Sigmoid colon (tissue), 7 donors: Measurements from ENCODE around the gene HACL1. TPM values are rescaled to one million over a fixed set of nuclear protein-coding genes. Genes with fewer than 3 reads are reported as not detected.

Experiments used
- DNase-seq: peaks from one replicate; pipeline ENCODE4 v3.0.0-alpha.2; 2019
- H3K27ac ChIP-seq, 4 donors: fragments of 200-600 bp; sonication (generic); one replicate each; pipeline ENCODE4 v1.5.1; 2016 to 2019; ENCODE audit warnings: mild to moderate bottlenecking in 1 of 4
- H3K27me3 ChIP-seq, 3 donors: fragments of 200-600 bp; sonication (generic); one replicate each; pipeline ENCODE4 v1.5.1; 2019; ENCODE audit warnings: mild to moderate bottlenecking in 1 of 3
- H3K36me3 ChIP-seq, 4 donors: fragments of 200-600 bp; sonication (generic); one replicate each; pipeline ENCODE4 v1.5.1; 2016 to 2019
- H3K4me1 ChIP-seq, 4 donors: fragments of 200-600 bp; sonication (generic); one replicate each; pipeline ENCODE4 v1.5.1; 2017 to 2019
- H3K4me3 ChIP-seq, 4 donors: fragments of 200-600 bp; sonication (generic); one replicate each; pipeline ENCODE4 v1.5.1; 2017 to 2019; ENCODE audit warnings: mild to moderate bottlenecking in 2 of 4, moderate library complexity in 1 of 4
- H3K9me3 ChIP-seq, 4 donors: fragments of 200-600 bp in 3 of 4; sonication (generic) in 3 of 4; one replicate each; pipeline versions ENCODE4 v1.5.1 to v1.6.1; 2013 to 2019
- CTCF ChIP-seq, 4 experiments: fragments of 450-650 bp in 3 of 4; fragments of 200-600 bp in 1 of 4; IDR thresholded peaks; one replicate each; pipeline ENCODE4 v1.5.1; 2016 to 2019; ENCODE audit warnings: antibody characterized with exemption in 4 of 4, mild to moderate bottlenecking in 3 of 4, moderate library complexity in 2 of 4
- EP300 ChIP-seq, 4 donors: sonication (generic); formaldehyde crosslinking; IDR thresholded peaks; one replicate each; pipeline ENCODE4 v1.6.1; 2017; ENCODE audit warnings: antibody characterized with exemption in 4 of 4
- POLR2A ChIP-seq, 2 donors: fragments of 450-650 bp; IDR thresholded peaks; one replicate each; pipeline ENCODE4 v1.6.1; 2016; ENCODE audit warnings: antibody characterized with exemption in 2 of 2, mild to moderate bottlenecking in 2 of 2, moderate library complexity in 2 of 2
- POLR2AphosphoS5 ChIP-seq, 4 donors: sonication (generic); formaldehyde crosslinking; IDR thresholded peaks; one replicate each; pipeline ENCODE4 v1.6.1; 2017; ENCODE audit warnings: antibody characterized with exemption in 4 of 4
- WGBS, 2 donors: extraction: QIAGEN DNeasy Blood & Tissue Kit; methylation state at CpG; one replicate each; pipeline ENCODE4 v1.1.7; 2013; 5-methylcytosine and 5-hydroxymethylcytosine counted together
- intact Hi-C: fragments of 100-400 bp; cut with DNase I; formaldehyde crosslinking; loops from one replicate; pipeline ENCODE4 v1.15.1; 2023
- polyA plus RNA-seq, 3 donors: library from polyadenylated mRNA; stranded (reverse); fragments of 200-250 nt; gene quantifications; one replicate each; pipeline ENCODE4 v1.2.3, GENCODE V29; 2013
- total RNA-seq, 4 donors: library from RNA; depleted of rRNA; stranded (reverse); fragments of >200 nt; gene quantifications; one replicate each; pipeline ENCODE4 v1.1.0, GENCODE V29; 2016
- donor health status: healthy with polysubstance abuse.
- donor health status: Bipolar disorder and iron deficiency.
- donor health status: healthy.

HACL1 gene
- total and polyA plus RNA-seq, 7 donors = 10.9 to 24.7 (median 15.5) TPM

- Histone ChIP-seq H3K36me3 (no peaks in the 10 kb centered on the region), H3K9me3 (no peaks in the 10 kb centered on the region), H3K4me1 (peaks cover 0 to 23% (median 18%) of the 10 kb centered on the region in 4 donors), H3K27ac (no peak overlapping the region), H3K4me3 (no peak overlapping the region), H3K27me3 (no peaks in the 10 kb centered on the region)
- intact Hi-C loops = no loop called here
- WGBS, 2 donors = 96 to 98% methylated on average over 4 of the region's 4 CpGs
- no peak for DNase-seq
- TF ChIP-seq CTCF (IDR thresholded peaks at IDR 0.05) (no peak), EP300 (IDR thresholded peaks at IDR 0.05) (no peak), POLR2AphosphoS5 (IDR thresholded peaks at IDR 0.05) (no peak), POLR2A (IDR thresholded peaks at IDR 0.05) (no peak)
Measured at GRCh38 chr3:15519096-15519495, 82.3 kb downstream of the HACL1 start.

DNA sequence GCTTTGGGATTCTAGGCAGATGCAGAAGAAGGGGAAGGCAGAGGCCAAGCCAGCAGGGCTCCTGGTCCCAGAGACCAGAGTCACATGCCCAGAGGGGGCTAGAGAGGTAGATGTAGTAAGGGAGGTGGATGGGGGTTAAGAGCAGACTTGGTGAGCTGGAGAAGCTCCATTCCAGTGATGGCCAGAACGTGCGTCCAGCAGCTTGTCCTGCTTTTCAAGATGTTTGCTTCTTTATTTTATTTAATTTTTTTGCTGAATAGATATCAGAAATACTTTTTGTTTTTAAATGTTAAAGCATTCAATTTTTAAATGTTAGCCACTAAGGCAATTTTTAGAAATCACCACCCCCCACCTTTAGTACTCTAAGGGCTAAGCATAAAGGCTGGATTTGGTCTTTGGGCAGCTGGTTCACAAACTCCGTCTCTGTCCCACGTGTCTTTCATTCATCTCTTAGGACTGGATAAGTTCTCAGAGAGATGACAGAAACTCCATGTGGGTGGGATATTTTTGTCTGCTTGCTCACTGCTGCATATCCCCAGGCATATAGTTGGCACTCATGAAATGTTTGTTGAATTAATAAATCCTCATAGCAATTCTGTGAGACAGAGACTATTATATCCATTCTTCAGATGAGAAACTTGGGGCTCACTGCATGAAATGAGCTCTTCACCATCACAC is 86.6 kb downstream of the HACL1 start:
- no peak for DNase-seq
- no peak overlapping the region for H3K27ac ChIP-seq
- TF ChIP-seq EP300 (IDR thresholded peaks at IDR 0.05) (no peak), POLR2AphosphoS5 (IDR thresholded peaks at IDR 0.05) (no peak), POLR2A (IDR thresholded peaks at IDR 0.05) (no peak), CTCF (IDR thresholded peaks at IDR 0.05) (no peak)
- no peaks in the 10 kb centered on the region for H3K36me3 ChIP-seq
- H3K27me3 ChIP-seq = no peaks in the 10 kb centered on the region
- no peak overlapping the region for H3K4me3 ChIP-seq
- intact Hi-C loops = no loop called here
- 92 to 93% methylated on average over 4 of the region's 4 CpGs for WGBS, 2 donors
- peaks cover 0 to 14% (median 12%) of the 10 kb centered on the region in 4 donors for H3K4me1 ChIP-seq
- H3K9me3 ChIP-seq = no peaks in the 10 kb centered on the region

GRCh38 chr3:15513810-15514662 is 87.3 kb downstream of the HACL1 start:
- intact Hi-C loops = no loop called here
- H3K4me3 ChIP-seq = no peak overlapping the region
- no peak for TF ChIP-seq POLR2AphosphoS5 (IDR thresholded peaks at IDR 0.05)
- no peak for TF ChIP-seq EP300 (IDR thresholded peaks at IDR 0.05)
- TF ChIP-seq POLR2A (IDR thresholded peaks at IDR 0.05) = no peak
- no peak for TF ChIP-seq CTCF (IDR thresholded peaks at IDR 0.05)
- 74 to 75% methylated on average over 5 of the region's 5 CpGs for WGBS, 2 donors
- no peak for DNase-seq
- H3K4me1 ChIP-seq = peaks cover 0 to 14% (median 12%) of the 10 kb centered on the region in 4 donors
- no peaks in the 10 kb centered on the region for H3K27me3 ChIP-seq
- no peak overlapping the region for H3K27ac ChIP-seq
- no peaks in the 10 kb centered on the region for H3K36me3 ChIP-seq
- no peaks in the 10 kb centered on the region for H3K9me3 ChIP-seq

DNA sequence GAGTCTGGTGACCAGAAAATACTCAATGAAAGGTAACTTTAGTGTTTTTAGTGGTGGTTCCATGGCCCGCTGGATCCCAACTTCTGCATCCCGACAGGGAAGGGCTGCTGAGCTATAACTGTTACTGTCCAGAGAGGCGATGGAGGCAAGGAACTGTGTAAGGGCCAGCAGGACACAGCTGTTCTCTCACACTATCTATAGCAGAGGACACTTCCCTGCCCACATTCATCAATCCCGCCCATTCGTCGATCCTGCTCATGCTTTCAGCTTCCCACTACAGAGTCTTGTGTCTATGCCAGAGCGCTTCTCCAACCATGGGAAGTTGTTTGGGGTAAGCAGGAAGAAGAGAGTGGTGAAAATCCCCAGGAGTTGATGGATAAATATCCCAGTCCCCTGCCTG is 88.3 kb downstream of the HACL1 start:
- H3K27ac ChIP-seq = no peak overlapping the region
- H3K4me3 ChIP-seq = no peak overlapping the region
- intact Hi-C loops = no loop called here
- no peak for TF ChIP-seq POLR2AphosphoS5 (IDR thresholded peaks at IDR 0.05)
- no peak for TF ChIP-seq EP300 (IDR thresholded peaks at IDR 0.05)
- no peak for TF ChIP-seq CTCF (IDR thresholded peaks at IDR 0.05)
- TF ChIP-seq POLR2A (IDR thresholded peaks at IDR 0.05) = no peak
- no peaks in the 10 kb centered on the region for H3K27me3 ChIP-seq
- DNase-seq = no peak
- no peaks in the 10 kb centered on the region for H3K9me3 ChIP-seq
- H3K4me1 ChIP-seq = peaks cover 0 to 14% (median 12%) of the 10 kb centered on the region in 4 donors
- no peaks in the 10 kb centered on the region for H3K36me3 ChIP-seq
- 85 to 88% methylated on average over 7 of the region's 7 CpGs for WGBS, 2 donors
